NOMO-1 (cell line): ENCODE measurements around the gene NBAS.
"Not testable (repeated sequence)": the region's sequence is repeated elsewhere in the genome, so short reads cannot be mapped to it uniquely, and the experiment has no call there.

Experiments
- DNase-seq, 2 experiments: peaks; one replicate each; lab custom pipeline; 2025; ENCODE audit not compliant: unreplicated experiment in 2 of 2; lab: John Stamatoyannopoulos, UW

The NBAS gene

DNA sequence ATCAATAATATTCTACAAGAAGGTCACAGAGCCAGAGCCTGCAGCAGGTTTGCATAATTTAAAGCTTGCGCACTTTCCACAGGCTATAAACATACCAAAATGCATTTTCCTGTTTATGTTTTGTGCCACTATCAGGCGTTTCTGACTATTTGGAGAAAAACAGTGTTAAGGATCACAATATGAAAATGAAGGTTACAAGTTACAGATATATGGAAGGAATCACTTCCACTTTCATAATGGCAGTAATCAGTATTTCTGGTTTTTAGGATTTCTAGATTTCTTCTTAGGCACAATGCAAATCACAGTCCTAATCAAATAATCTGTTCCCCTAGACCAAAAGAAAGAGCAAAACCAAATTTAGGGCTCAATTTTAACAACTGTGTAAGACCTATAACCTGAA, 279.5 kb downstream of the NBAS start:
- DNase-seq: no peak

DNA sequence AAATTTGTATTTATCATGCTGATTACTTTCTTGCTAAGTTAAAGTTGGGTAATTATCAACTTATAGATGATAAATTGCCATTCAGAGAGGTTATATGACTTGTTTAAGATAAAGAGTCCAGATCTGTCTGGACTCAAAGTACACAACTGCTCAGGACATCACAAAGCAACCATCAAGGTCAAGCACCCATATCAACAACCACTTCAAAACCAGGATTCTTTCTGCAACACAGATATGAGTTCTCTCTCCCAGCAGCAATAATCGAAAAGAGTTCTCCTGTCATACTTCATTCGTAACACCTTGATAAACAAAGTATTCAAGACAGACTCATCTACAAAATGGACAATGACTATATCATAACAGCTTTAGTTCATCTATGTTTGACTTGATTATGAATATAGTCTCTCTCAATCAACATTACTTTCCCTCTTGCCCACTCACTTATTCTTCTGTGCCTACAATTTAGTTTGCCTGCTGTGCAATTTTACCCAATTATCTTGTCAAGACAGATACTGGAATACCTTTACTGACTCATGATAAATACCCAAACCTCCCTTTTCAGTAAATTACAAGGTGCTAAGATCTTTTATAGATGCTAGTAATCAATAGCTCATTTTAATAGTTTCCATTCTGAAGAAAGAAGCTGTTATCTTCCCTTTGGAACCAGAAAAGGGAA, 281.8 kb downstream of the NBAS start:
- no peak for DNase-seq

DNA sequence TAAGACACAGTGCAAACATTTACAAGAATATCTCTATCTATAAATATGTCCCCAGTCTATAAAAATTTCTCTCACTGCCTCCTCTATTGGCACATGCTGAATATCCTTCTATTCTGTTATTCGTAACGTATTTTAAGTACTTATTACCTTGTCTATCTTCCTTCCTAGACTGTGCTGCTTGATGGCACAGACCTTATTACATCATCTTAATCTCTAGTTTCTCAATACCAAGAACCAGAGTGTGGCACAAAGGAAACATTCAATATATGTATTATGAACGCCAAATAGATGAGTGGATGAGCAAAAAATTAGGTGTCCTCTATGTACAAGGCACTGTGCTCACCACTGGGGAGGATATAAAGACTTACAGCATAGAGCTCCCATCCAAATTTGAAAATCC, 282.8 kb downstream of the NBAS start:
- DNase-seq: peak in 1 of 2 experiments; percentile 10

DNA sequence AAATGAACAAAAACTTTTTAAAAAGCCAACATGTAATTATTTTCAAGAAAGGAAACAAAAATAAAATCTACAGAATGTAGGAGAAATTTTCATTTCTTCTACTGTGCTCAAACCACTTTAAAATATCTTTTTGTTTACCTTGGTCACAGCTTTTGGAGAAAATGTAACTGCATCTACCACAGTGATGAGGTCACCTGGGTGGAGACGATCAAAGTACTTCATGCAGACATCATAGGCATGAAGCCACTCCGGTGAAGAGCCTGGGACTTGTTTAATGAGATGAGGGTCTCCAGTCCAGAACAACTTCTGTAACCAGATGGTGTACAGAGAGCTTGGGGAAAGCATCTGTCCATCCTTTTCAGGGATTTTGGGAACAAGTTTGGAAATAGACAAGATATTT, 285.8 kb downstream of the NBAS start:
- no peak for DNase-seq

DNA sequence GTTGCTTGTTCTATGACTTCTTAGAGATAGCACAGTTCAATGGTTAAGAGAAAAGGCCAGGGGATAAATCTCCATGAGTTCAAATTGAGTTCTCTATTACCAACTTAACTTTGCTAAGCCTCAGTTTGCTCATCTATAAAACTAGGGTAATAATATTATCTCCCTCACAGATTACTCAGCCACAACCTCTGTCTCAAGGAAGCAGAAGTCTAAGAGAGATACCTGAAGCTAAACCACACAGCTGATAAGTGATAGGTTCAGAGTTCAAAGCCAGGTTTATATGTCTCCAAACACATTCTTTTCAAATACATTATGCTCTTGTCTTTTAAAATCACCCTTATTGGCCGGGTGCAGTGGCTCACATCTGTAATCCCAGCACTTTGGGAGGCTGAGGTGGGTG, 287.7 kb downstream of the NBAS start:
- DNase-seq: no peak

DNA sequence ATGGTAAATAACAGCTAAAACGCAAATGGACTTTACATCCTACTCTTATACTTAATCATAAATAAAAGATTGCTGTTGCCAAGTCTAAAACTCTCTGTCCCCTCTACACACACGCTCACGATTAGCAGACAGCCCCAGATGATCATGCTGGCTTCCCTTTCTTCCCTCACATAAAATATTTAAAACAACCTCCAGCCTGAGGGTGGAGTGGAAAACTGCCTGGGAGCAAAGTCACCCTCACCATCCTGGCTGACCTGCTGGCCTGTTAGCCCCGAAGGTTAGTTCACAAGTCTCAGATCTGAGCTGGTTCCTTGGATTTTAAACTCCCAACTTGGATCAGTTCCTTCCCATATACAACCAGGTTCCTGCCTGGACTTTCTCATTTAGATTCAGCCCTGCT, 288.2 kb downstream of the NBAS start:
- no peak for DNase-seq

DNA sequence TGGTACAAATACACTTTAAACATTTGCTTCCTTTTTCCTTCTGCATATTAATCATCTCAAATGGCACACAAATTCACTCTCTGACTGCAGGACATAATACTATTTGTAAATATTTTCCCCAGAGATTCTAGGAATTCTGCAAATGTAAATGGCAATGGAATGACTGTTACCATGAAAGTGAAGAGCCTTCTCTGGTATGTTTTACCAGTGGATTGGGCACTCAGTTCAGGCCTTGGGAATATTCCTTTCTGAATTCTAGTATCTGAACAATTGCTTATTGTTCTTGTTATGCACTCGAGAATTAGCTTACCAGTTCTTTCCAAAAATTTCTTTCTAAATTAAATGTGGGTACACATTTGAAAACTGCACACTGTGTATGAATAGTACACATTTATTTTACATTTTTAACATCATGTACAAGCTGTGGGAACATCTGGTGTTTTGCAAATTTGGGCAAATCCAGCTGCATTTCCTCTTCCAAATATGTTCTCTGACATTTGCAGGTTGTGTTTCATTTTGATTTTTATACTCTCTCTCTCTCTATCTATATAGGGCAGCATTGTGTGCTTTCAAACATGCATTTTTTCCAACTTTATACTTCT, 289.1 kb downstream of the NBAS start:
- no peak for DNase-seq

DNA sequence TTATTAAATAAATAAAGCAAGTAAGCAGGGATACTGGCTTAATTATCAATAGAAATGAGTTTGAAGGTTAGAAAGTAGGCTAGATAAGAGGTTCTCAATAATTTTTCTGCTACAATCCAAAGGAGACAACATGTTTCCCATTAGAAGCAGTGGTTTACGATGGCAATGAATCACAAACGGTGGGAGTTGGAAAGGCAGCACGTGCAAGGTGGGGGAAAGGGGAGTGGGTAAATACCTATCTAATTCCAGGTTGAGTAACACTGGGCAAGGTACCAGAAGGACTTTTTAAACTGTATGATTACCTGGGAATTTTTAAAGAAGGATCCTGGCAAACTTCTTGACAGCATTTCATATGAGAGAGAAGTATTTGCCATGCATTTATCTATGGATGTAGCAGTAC, 289.9 kb downstream of the NBAS start:
- no peak for DNase-seq

DNA sequence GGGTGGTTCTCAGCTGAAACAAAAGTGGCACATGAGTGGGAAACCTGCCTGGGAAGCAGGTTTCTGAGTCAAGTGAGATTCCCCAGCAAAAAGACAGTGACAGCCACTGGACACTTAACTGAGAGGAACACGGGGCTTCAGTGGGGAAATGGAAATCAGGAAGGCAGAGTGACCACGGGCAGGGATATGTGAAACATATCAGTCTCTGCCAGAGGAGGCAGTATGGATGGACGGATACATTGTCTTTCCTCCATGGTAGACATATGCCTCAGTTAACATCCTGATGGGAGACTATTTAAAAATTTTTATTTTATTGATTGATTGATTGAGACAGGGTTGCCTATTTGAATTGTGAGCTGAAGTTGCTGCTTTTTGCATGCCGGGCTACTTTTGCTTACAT, 292.1 kb downstream of the NBAS start:
- no peak for DNase-seq

DNA sequence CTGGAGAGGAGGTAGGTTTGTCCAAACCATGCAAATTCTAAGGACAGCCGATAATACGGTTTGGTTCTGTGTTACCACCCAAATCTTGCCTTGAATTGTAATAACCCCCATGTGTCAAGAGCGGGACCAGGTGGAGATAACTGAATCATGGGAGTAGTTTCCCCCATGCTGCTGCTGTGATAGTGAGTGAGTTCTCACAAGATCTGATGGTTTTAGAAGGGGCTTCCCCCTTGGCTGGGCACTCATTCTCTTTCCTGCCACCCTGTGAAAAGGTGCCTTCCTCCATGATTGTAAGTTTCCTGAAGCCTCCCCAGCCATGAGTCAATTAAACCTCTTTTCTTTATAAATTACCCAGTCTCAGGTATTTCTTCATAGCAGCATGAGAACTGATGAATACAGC, 295.2 kb downstream of the NBAS start:
- DNase-seq: no peak

DNA sequence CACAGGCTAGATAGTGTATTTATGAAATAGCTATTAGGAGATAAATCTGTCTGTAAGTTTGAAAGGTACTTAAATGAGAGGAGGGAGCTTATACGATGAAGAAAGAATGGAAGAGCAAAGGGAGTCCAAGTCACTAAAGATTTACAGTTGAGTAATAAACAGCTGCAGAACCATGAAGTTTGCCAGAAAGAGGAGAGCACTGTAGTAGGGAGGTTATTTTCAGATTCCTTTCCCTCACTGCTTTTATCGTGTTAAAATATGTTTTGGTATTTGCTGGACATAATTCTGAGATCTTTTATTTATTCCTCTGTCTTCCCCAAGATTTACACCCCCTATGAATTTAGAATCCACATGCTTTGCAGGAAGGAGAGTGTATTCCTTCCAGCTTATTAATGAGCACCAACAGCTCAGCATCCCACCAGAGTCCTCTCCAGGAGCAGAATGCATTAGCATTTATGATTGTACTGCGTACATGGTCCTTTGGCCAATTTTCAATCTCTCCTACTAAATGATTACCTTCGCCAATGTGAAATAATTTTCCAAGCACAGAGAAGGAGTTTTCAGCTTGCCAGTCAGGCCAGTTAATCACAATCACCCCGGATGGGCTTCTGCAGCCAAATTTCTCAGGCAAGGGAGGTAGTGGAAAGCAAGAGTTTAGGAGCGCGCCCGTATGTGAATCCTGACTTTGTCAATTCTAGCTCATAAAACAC, 297.0 kb downstream of the NBAS start:
- DNase-seq: no peak

DNA sequence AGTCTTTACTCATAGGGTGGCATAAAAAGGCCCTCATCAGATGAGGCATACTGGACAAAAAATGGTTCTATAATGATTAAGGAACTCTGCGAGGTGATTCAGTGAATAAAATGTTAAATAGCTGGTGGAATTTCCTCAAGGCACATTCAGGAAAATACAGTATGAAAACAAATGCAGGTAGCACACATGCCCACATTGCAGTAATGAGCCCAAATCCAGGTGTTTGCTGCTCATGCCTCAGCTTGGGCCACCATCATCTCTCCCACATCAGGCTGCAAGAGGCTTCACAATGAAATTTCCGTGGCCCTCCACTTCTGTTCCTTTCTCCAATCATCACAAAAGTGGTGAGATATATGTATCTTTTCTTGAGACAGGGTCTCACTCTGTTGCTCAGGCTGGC, 298.3 kb downstream of the NBAS start:
- no peak for DNase-seq

DNA sequence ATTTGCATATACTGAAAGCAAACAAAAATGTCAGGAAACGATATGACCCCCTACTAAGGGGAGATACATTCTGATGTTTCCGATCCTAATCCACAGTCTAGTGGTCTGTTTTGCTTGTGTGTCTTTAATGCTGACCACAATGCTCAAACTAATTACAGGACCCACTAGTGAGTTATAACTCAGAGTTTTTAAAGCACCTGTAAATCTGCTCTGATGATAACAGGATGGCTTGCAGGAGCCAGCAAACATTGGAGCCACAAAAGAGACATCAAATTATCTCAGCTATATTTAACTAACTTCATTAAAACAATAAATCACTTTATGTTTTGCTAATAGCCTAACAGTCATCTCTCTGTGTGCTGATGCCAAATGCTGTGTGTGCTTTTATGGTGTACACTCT, 300.3 kb downstream of the NBAS start:
- DNase-seq: no peak

DNA sequence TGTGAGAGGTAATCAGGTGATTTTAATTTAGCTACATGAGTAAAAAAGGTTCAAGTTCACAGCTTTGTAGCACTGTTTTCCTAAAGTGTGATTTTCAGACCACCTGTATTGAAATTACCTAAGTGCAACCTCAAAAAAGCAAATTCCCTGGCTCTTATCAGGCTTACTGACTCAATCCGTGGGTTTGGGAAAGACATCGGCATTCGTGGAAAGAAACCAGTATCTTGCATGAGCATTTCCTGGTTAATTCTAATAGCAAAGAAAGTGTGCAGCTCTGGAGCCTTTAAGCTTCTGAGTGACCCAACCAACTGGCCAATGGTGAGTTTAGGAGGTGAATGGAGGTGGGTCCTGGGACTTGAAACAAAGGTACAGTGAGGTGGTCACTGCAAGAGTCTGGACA, 300.9 kb downstream of the NBAS start:
- DNase-seq: no peak

DNA sequence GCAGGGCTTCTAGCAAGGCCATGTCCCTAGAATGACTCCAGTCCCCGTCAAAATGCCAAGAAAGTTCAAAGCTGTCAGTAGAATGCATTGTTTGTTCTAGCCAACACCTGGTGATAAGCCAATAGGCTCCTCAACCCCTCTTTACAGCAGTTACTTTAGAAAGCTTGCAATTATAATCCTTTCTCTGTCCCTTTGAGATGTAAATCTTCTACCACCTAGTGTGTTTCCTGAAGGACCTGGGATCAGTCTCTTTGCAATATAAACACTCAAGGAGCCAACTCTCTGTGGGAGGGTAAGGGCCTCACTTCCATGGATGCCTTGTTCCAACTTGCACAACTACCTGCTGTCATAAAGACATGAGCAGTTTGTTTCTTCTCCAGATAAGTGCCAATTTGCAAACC, 301.8 kb downstream of the NBAS start:
- no peak for DNase-seq

DNA sequence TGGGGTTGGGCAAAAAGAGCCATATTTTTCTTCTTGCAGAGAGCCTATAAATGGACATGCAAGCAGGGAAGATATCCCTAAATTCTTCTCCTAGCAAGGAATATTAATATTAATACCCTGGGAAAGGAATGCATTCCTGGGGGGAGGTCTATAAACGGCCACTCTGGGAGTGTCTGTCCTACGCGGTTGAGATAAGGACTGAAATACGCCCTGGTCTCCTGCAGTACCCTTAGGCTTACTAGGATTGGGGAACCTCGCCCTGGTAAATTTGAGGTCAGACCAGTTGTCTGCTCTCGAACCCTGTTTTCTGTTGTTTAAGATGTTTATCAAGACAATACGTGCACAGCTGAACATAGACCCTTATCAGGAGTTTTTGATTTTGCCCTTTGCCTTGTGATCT, 302.7 kb downstream of the NBAS start:
- not testable (repeated sequence) for DNase-seq

DNA sequence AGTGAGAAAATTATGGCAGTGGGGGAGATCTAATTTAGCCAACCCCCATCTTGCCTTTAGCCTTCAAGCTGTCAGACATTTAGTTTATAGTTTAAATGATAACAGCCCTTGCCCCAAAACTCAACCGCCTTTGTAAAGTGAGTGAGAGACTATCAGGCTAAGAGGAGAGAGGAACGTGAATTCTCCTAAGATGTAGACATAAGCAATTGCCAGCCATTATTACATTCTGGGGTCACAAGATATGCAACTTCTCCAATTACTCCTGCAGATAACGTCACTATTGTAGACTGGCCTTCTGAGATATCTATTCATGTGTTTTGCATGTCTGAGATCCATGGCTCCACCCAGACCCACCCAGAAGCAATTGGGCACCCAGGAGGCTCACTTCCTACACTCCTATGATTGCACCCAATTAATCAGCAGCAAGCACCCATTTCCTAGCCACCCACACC, 307.3 kb downstream of the NBAS start:
- DNase-seq: no peak

DNA sequence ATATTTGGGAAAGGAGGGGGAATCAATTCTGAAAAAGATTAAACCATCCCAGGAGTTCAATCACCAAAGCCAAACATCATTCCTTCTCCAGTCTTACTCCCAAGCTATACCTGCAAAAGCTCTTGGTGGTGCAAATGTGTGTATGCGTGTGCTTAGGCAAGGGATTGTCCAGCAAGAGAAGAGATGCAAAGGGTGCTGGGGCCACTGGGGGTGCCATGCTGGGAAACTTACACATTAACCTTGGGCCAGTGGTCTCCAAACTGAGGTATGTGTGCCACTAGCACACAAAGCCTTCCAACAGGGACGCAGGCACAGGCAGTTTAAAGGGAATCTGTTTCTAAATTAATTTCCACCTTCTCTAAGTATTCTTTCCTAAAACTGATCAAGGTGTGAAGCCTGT, 307.9 kb downstream of the NBAS start:
- DNase-seq: no peak

DNA sequence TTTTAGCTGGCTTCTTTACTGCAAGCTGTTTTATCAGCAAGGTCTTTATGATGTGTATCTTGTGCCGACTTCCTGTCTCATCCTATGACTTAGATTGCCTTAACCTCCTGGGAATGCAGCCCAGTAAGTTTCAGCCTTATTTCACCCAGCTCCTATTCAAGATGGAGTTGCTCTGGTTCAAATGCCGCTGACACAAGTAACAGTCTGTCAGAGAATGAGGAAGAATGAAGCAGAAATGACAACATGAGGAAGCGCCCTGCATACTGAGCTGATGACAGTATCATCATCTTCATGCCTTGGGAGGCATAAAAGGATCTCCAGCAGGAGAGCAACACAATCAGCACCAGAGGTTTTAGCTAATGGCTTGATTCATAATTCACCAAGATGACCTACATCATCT, 309.4 kb downstream of the NBAS start:
- DNase-seq: no peak

DNA sequence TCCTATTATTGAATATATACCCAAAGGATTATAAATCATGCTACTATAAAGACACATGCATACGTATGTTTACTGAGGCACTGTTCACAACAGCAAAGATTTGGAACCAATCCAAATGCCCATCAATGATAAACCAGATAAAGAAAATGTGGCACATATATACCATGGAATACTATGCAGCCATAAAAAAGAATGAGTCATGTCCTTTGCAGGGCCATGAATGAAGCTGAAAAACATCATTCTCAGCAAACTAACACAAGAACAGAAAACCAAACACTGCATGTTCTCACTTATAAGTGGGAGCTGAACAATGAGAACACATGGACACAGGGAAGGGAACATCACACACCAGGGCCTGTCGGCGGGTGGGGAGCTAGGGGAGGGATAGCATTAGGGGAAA, 310.2 kb downstream of the NBAS start:
- DNase-seq: not testable (repeated sequence)

DNA sequence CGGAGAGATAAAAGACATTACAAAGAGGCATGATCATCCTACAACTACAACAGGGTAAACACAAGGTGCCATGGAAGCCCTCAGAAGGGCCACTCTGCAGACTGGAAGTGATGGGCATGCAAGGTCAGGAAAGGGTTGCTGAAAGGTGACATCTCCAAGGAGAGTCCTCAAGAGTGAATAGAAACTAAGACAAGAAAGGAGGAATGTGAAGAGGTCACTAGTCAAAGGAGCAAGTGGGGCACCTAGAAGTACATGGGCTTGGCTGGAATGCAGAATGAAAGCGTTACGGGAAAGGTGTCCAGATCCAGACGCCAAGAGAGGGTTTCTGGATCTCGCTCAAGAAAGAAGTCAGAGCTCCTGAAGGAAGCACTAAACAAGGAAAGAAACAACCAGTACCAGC, 314.3 kb downstream of the NBAS start:
- DNase-seq: no peak

DNA sequence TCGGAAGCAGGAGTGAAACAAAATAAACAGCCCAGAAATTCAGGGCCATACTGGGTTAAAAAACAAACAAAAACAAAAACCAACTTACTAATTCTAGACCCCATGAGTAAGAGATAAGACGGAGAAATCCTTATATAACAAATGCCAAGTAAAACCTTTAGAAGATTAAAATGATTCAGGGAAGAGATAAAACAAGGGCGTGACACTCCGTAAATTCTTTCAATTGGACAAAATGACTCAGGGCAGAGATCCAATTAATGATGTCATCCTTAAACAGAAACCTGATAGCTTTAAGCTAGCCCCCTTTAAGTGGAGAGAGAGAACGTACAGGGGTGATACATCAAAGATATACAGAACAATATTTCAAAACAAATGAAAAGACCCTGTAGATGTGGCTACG, 317.4 kb downstream of the NBAS start:
- no peak for DNase-seq
